Keratinocyte (primary cell): ENCODE measurements around the gene HIVEP1. TPM values are rescaled to one million over a fixed set of nuclear protein-coding genes. Genes with fewer than 3 reads are reported as not detected.

Source experiments
- DNase-seq: peaks from one replicate; pipeline ENCODE4 v3.0.0-alpha.2; 2011; ENCODE audit warnings: low read depth, missing footprints, low spot score
- FAIRE-seq: peaks from 2 replicates; lab custom pipeline; 2011; peaks lifted over from hg19 to GRCh38; lab: Jason Lieb, UNC
- H2AFZ ChIP-seq: 2 replicates; pipeline ENCODE4 v1.6.0; 2012; ENCODE audit warnings: low read length, control low read depth, inconsistent platforms; ENCODE audit not compliant: control insufficient read depth
- H3K27ac ChIP-seq: 2 replicates; pipeline ENCODE4 v1.5.1; 2011; ENCODE audit warnings: low read length; ENCODE audit not compliant: control insufficient read depth, insufficient read depth
- H3K27me3 ChIP-seq: 3 replicates; pipeline ENCODE4 v1.6.0; 2011; ENCODE audit warnings: low read length; ENCODE audit not compliant: control insufficient read depth, insufficient read depth; ENCODE audit errors: extremely low read depth
- H3K36me3 ChIP-seq, 2 experiments: 2 replicates in 1 of 2; 3 replicates in 1 of 2; pipeline ENCODE4 v1.5.1; 2011; ENCODE audit warnings: low read length in 2 of 2, mild to moderate bottlenecking in 1 of 2; ENCODE audit not compliant: control insufficient read depth in 2 of 2, insufficient read depth in 2 of 2; ENCODE audit errors: extremely low read depth in 1 of 2
- H3K4me1 ChIP-seq: 3 replicates; pipeline ENCODE4 v1.5.1; 2011; ENCODE audit warnings: low read length; ENCODE audit not compliant: control insufficient read depth, insufficient read depth; ENCODE audit errors: extremely low read depth
- H3K4me2 ChIP-seq: 3 replicates; pipeline ENCODE4 v1.6.0; 2011; ENCODE audit warnings: low read depth, low read length; ENCODE audit not compliant: control insufficient read depth, insufficient read depth; ENCODE audit errors: extremely low read depth
- H3K4me3 ChIP-seq, 3 experiments: fragments of 200-600 bp in 1 of 3; sonication (generic) in 1 of 3; 2 replicates in 2 of 3; 3 replicates in 1 of 3; pipeline ENCODE4 v1.5.1; 2011 to 2016; ENCODE audit warnings: low read length in 3 of 3, mild to moderate bottlenecking in 3 of 3, control low read depth in 2 of 3, inconsistent platforms in 1 of 3, low read depth in 1 of 3, mixed read lengths in 1 of 3, mixed run types in 1 of 3, moderate library complexity in 1 of 3; ENCODE audit not compliant: control insufficient read depth in 2 of 3, insufficient read depth in 2 of 3; ENCODE audit errors: extremely low read depth in 1 of 3
- H3K79me2 ChIP-seq: 2 replicates; pipeline ENCODE4 v1.6.0; 2012; ENCODE audit warnings: low read length; ENCODE audit not compliant: control insufficient read depth, insufficient read depth
- H3K9ac ChIP-seq: 3 replicates; pipeline ENCODE4 v1.6.0; 2011; ENCODE audit warnings: low read length; ENCODE audit not compliant: control insufficient read depth, insufficient read depth; ENCODE audit errors: extremely low read depth
- H3K9me1 ChIP-seq: 3 replicates; pipeline ENCODE4 v1.6.0; 2011; ENCODE audit warnings: low read length; ENCODE audit not compliant: control insufficient read depth, insufficient read depth; ENCODE audit errors: extremely low read depth
- H3K9me3 ChIP-seq: 2 replicates; pipeline ENCODE4 v1.5.1; 2012; ENCODE audit warnings: low read depth, low read length; ENCODE audit not compliant: control insufficient read depth
- H4K20me1 ChIP-seq: 3 replicates; pipeline ENCODE4 v1.6.0; 2011; ENCODE audit warnings: low read length; ENCODE audit not compliant: control insufficient read depth, insufficient read depth; ENCODE audit errors: extremely low read depth
- EZH2 ChIP-seq: IDR thresholded peaks from one replicate; pipeline ENCODE4 v1.6.1; 2012; ENCODE audit warnings: inconsistent platforms, mild to moderate bottlenecking, low read length, moderate library complexity
- dilution Hi-C: fragments of 300-500 bp; cut with MboI; formaldehyde crosslinking; loops from one replicate; pipeline ENCODE4 v1.7.0; 2020; ENCODE audit warnings: low sequenced_read_pairs; ENCODE audit not compliant: extremely low pct_ligation_motif_present
- polyA plus RNA-seq, 5 experiments: library from polyadenylated mRNA; depleted of rRNA in 3 of 5; stranded (reverse) in 3 of 5; stranded (forward) in 1 of 5; unstranded in 1 of 5; fragments of >200 nt; gene quantifications; 1 replicate in 1 of 5; 2 replicates in 3 of 5; 3 replicates in 1 of 5; pipeline versions ENCODE4 v1.2.1 to v1.2.3, GENCODE V29; 2011 to 2012; ENCODE audit warnings: missing spikeins in 2 of 5, low read depth in 1 of 5, low replicate concordance in 1 of 5
- TF ChIP-seq, protein P1 (sequence below), 3 experiments: IDR thresholded peaks in 1 of 3; conservative IDR thresholded peaks in 1 of 3; optimal IDR thresholded peaks in 1 of 3; 2 replicates in 2 of 3; 3 replicates in 1 of 3; pipeline versions ENCODE3 to v1.5.1; 2011; ENCODE audit warnings: low read length in 3 of 3, mild to moderate bottlenecking in 3 of 3, moderate library complexity in 2 of 3, control low read depth in 1 of 3, inconsistent platforms in 1 of 3; ENCODE audit not compliant: insufficient read depth in 2 of 3; ENCODE audit errors: extremely low read depth in 1 of 3

Gene HIVEP1
- polyA plus RNA-seq, 1 donor (not counting 4 experiments of a cell fraction or from before 2014, with no cell fraction given): 13.7 TPM

DNA sequence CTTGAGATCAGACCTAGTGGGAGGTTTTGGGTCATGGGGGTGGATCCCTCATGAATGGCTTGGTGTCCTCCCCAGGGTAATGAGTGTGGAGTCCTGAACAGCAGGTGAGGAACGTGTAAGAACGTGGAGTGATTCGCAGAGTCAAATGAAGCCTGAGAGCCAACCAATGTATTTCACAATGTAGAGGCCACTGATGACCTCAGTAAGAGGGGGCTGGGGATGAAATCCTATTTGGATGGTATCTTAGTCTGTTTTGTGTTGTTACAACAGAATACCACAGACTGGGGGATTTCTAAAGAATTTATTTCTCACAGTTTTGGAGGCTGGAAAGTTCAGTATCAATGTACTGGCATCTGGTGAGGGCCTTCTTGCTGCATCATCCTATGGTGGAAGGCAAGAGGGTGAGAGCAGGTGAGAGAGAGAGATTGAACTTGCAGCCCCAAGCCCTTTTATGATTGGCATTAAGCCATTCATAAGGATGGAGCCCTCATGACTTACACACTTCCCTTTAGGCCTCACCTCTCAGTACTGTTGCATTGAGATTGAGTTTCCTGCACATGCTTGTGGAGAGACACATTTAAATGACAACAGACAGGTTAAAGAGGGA is 47.3 kb upstream of the HIVEP1 start:
- Histone ChIP-seq H3K27me3 (no peaks in the 10 kb centered on the region), H3K4me1 (peaks cover 9% of the 10 kb centered on the region), H3K9ac (no peak overlapping the region), H3K4me3 (no peak overlapping the region), H3K9me3 (no peaks in the 10 kb centered on the region), H2AFZ (no peak overlapping the region), H3K36me3 (no peaks in the 10 kb centered on the region), H3K9me1 (no peaks in the 10 kb centered on the region), H3K4me2 (no peak overlapping the region), H4K20me1 (no peaks in the 10 kb centered on the region), H3K27ac (no peak overlapping the region), H3K79me2 (no peaks in the 10 kb centered on the region)
- FAIRE-seq (no peak), DNase-seq (no peak)
- dilution Hi-C loops: no loop called here
- TF ChIP-seq, protein P1, sequence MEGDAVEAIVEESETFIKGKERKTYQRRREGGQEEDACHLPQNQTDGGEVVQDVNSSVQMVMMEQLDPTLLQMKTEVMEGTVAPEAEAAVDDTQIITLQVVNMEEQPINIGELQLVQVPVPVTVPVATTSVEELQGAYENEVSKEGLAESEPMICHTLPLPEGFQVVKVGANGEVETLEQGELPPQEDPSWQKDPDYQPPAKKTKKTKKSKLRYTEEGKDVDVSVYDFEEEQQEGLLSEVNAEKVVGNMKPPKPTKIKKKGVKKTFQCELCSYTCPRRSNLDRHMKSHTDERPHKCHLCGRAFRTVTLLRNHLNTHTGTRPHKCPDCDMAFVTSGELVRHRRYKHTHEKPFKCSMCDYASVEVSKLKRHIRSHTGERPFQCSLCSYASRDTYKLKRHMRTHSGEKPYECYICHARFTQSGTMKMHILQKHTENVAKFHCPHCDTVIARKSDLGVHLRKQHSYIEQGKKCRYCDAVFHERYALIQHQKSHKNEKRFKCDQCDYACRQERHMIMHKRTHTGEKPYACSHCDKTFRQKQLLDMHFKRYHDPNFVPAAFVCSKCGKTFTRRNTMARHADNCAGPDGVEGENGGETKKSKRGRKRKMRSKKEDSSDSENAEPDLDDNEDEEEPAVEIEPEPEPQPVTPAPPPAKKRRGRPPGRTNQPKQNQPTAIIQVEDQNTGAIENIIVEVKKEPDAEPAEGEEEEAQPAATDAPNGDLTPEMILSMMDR (optimal IDR thresholded peaks at IDR 0.05 in 1 of 3, IDR thresholded peaks at IDR 0.05 in 1 of 3, conservative IDR thresholded peaks at IDR 0.05 in 1 of 3; ENCODE audit: extremely low read depth in 1 of 3, insufficient read depth in 2 of 3, low read length in 3 of 3): no peak
- TF ChIP-seq EZH2: no peak

DNA sequence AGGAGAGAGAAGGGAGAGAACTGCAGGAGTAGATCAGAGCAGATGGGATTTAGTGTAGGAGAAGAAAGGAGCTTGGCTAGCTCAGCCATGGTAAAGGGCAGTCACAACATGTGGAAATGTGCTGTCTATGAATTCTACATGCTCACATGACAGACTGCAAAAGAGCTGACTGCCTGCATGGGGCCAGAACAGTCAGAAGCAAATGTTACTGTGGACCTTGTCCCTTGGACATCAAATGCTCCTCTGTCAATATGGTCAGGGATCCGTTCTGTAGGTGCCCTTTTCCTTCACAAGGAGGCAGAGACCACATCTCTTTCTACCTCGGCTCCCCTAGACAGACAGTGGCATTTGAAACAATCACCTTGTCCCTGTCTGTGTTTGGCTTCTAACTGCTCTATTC is 46.6 kb upstream of the HIVEP1 start:
- Histone ChIP-seq H3K27me3 (no peaks in the 10 kb centered on the region), H3K4me2 (no peak overlapping the region), H4K20me1 (no peaks in the 10 kb centered on the region), H3K79me2 (no peaks in the 10 kb centered on the region), H2AFZ (no peak overlapping the region), H3K4me1 (peaks cover 9% of the 10 kb centered on the region), H3K27ac (no peak overlapping the region), H3K9me1 (no peaks in the 10 kb centered on the region), H3K36me3 (no peaks in the 10 kb centered on the region), H3K9ac (no peak overlapping the region), H3K9me3 (no peaks in the 10 kb centered on the region), H3K4me3 (no peak overlapping the region)
- no peak for TF ChIP-seq EZH2
- TF ChIP-seq, protein P1 (optimal IDR thresholded peaks at IDR 0.05 in 1 of 3, IDR thresholded peaks at IDR 0.05 in 1 of 3, conservative IDR thresholded peaks at IDR 0.05 in 1 of 3; ENCODE audit: extremely low read depth in 1 of 3, insufficient read depth in 2 of 3, low read length in 3 of 3): no peak
- dilution Hi-C loops: no loop called here
- DNase-seq (no peak), FAIRE-seq (no peak)
